ENCODE measurements around the gene MAN1A1. TPM values are rescaled to one million over a fixed set of nuclear protein-coding genes. Genes with fewer than 3 reads are reported as not detected.
A peak's percentile ranks its signal among the peaks of the same experiment; 100 is the strongest.

MAN1A1 gene
- total RNA-seq, 2 donors from 2014 or later: 24.8 to 35.8 TPM

GRCh38 chr6:119241540-119242309 lies 107.8 kb downstream of the MAN1A1 start:
- no peak for DNase-seq (ENCODE audit: low spot score)
- Histone ChIP-seq H3K4me1 (peaks cover 0 to 7% of the 10 kb centered on the region in 2 donors), H3K27me3 (no peaks in the 10 kb centered on the region), H3K4me3 (no peak overlapping the region), H3K27ac (no peak overlapping the region), H3K36me3 (no peaks in the 10 kb centered on the region), H3K9me3 (no peaks in the 10 kb centered on the region)
- no peak for TF ChIP-seq CTCF (IDR thresholded peaks at IDR 0.05)

GRCh38 chr6:119241111-119241465 lies 108.5 kb downstream of the MAN1A1 start:
- no peak for TF ChIP-seq CTCF (IDR thresholded peaks at IDR 0.05)
- Histone ChIP-seq H3K36me3 (no peaks in the 10 kb centered on the region), H3K4me1 (peaks cover 0 to 7% of the 10 kb centered on the region in 2 donors), H3K27me3 (no peaks in the 10 kb centered on the region), H3K9me3 (peaks cover 0 to 3% of the 10 kb centered on the region in 2 donors), H3K27ac (no peak overlapping the region), H3K4me3 (no peak overlapping the region)
- DNase-seq (ENCODE audit: low spot score): no peak

GRCh38 chr6:119240257-119241110 lies 109.1 kb downstream of the MAN1A1 start:
- peaks cover 0 to 5% of the 10 kb centered on the region in 2 donors for H3K9me3 ChIP-seq
- no peaks in the 10 kb centered on the region for H3K27me3 ChIP-seq
- H3K4me1 ChIP-seq: peaks cover 0 to 7% of the 10 kb centered on the region in 2 donors
- H3K36me3 ChIP-seq: no peaks in the 10 kb centered on the region
- no peak overlapping the region for H3K4me3 ChIP-seq
- no peak for TF ChIP-seq CTCF (IDR thresholded peaks at IDR 0.05)
- no peak for DNase-seq (ENCODE audit: low spot score)
- peak overlapping the region in 1 of 2 donors; percentile 35 for H3K27ac ChIP-seq

- no peak for TF ChIP-seq CTCF (IDR thresholded peaks at IDR 0.05)
- Histone ChIP-seq H3K27me3 (no peaks in the 10 kb centered on the region), H3K4me1 (peaks cover 0 to 7% of the 10 kb centered on the region in 2 donors), H3K27ac (no peak overlapping the region), H3K9me3 (peaks cover 0 to 5% of the 10 kb centered on the region in 2 donors), H3K4me3 (no peak overlapping the region), H3K36me3 (no peaks in the 10 kb centered on the region)
- DNase-seq (ENCODE audit: low spot score): no peak
These were observed 112.3 kb downstream of the MAN1A1 start for GRCh38 chr6:119237177-119237715.

GRCh38 chr6:119234941-119235340 lies 114.6 kb downstream of the MAN1A1 start:
- no peak for DNase-seq (ENCODE audit: low spot score)
- peaks cover 0 to 5% of the 10 kb centered on the region in 2 donors for H3K9me3 ChIP-seq
- H3K36me3 ChIP-seq: no peaks in the 10 kb centered on the region
- no peaks in the 10 kb centered on the region for H3K27me3 ChIP-seq
- H3K4me3 ChIP-seq: no peak overlapping the region
- no peaks in the 10 kb centered on the region for H3K4me1 ChIP-seq
- no peak overlapping the region for H3K27ac ChIP-seq
- no peak for TF ChIP-seq CTCF (IDR thresholded peaks at IDR 0.05)

Measured in right atrium auricular region (tissue), 2 donors.